AG09309 (cell line): ENCODE results near the gene SH3GLB2.

ENCODE experiments used
- DNase-seq: peaks from one replicate; pipeline ENCODE4 v3.0.0-alpha.2; 2010; ENCODE audit warnings: low read depth
- H3K4me3 ChIP-seq: 2 replicates; pipeline ENCODE4 v1.5.1; 2011; ENCODE audit warnings: mild to moderate bottlenecking, low read depth, low read length, moderate library complexity; ENCODE audit not compliant: control insufficient read depth
- TF ChIP-seq, protein P1 (sequence below): IDR thresholded peaks from 2 replicates; pipeline ENCODE4 v1.5.1; 2011; ENCODE audit warnings: mild to moderate bottlenecking, low read depth, low read length, inconsistent platforms; ENCODE audit not compliant: insufficient read depth, control insufficient read depth; ENCODE audit errors: missing control alignments

SH3GLB2 gene

DNA sequence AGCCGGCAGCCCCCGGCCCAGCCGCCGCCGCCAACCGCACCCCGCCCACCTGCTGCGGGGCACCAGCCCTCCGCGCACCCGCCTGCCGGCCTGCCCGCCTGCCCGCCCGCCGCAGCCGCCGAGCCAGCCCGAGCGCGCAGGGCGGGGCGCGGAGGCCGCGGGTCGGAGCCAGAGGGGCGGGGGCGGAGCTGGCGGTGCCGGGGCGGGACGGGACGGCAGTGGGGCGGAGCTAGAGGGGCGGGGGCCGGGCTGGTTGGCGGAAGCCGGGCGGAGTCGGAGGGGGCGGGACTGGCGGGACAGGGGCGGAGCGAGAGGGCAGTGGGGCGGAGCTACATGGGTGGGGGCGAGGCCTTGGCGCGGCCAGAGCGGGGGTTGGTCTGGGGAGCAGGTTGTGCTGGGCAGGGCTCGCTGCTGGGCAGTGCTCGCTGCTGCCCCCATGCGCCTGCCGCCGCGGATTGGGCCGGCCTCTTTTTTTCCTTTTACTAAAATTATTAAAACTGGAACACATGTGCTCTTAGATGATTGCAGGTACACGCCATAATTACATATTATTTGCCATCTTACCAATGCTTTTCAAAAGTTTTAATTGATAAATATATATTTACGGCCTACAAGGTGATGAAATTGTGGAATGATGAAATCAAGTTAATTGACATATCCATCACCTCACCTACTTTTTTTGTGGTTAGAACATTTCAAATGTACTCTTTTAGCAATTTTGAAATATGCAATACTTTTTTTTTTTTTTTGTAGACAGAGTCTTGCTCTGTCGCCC lies at the start of gene SH3GLB2:
Gene SH3GLB2 (minus strand): TSS at position 140 of the 775 bp plus-strand sequence. CDS start 177 bp downstream, outside the sequence.
- peak; percentile 78 for DNase-seq
- TF ChIP-seq, protein P1, sequence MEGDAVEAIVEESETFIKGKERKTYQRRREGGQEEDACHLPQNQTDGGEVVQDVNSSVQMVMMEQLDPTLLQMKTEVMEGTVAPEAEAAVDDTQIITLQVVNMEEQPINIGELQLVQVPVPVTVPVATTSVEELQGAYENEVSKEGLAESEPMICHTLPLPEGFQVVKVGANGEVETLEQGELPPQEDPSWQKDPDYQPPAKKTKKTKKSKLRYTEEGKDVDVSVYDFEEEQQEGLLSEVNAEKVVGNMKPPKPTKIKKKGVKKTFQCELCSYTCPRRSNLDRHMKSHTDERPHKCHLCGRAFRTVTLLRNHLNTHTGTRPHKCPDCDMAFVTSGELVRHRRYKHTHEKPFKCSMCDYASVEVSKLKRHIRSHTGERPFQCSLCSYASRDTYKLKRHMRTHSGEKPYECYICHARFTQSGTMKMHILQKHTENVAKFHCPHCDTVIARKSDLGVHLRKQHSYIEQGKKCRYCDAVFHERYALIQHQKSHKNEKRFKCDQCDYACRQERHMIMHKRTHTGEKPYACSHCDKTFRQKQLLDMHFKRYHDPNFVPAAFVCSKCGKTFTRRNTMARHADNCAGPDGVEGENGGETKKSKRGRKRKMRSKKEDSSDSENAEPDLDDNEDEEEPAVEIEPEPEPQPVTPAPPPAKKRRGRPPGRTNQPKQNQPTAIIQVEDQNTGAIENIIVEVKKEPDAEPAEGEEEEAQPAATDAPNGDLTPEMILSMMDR = peak; percentile 80
- H3K4me3 ChIP-seq = peak within 1 kb of the TSS; percentile 77

DNA sequence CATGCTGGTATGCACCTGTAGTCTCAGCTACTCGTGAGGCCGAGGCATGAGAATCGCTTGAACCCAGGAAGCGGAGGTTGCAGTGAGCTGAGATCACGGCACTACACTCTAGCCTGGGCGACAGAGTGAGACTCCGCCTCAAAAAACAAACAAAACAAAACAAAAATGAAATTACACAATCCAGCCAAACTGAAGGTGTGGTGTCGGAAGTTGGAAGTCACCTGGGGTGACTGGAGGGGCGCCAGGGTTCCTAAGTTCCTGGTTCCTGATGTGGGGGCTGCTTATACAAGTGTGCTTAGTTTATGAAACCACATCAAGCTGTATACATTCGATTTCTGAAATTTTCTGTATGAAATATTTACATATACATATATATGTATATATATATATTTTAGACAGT lies 49.1 kb upstream of the SH3GLB2 start:
- H3K4me3 ChIP-seq = no peak overlapping the region
- TF ChIP-seq, protein P1 = no peak
- no peak for DNase-seq

DNA sequence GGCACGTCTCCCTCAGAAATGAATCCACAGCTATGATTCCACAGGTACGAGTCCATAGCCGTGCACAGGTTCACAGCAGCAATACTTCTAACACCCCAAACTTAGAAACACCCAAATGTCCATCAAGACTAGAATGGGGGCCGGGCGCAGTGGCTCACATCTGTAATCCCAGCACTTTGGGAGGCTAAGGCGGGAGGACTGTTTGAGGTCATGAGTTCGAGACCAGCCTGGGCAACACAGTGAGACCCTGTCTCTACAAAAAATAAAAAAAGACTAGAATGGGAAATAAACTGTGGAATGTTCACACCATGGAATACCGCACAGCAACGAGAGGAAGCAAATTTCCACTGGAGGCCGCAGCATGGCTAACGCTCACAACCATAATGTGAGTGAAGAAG lies 48.5 kb upstream of the SH3GLB2 start:
- no peak for DNase-seq
- TF ChIP-seq, protein P1 = no peak
- H3K4me3 ChIP-seq = no peak overlapping the region

DNA sequence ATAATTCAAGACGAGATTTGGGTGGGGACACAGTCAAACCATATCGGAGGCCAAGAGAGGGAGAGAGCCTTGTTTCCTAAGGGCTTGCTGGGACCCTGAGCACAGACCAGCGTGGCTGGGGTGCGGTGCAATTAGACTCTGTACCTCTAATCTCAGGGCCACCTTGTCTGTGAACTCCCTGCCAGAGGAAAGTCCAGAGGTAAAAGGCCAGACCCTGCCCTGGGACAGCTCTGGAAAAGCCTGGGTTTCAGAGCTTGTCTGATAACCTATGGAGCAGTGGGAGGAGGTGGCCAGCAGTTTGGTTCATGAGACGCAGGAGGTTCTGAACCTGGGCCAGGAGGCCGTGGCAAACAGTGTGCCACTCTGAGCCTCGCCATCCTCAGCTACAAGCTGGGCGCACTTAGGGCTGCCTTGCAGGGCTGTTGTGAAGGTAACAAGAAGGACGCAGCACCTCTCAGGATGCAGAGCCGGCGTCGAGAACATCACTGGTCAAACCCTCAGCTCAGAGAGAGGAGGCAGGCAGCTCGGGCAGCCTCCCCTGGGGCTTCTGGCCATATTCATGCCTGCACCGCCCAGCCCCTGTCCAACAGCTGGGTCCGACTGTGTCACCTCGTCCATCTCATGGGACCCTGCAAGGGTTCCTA lies 48.0 kb upstream of the SH3GLB2 start:
- H3K4me3 ChIP-seq = no peak overlapping the region
- TF ChIP-seq, protein P1 = no peak
- no peak for DNase-seq

DNA sequence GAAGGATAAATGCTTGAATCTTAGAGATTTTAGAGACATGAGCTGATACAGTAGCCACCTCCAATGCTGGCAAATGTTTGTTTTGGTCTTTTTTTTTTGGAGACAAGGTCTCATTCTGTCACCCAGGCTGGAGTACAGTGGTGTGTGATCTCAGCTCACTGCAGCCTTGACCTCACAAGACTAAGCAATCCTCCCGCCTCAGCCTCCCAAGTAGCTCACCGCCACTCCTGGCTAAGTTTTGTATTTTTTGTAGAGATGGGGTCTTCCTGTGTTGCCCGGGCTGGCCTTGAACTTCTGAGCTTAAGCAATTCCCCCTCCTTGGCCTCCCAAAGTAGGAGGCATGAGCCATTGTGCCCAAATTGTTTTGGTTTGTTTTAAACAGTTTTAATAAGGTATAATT lies 46.0 kb upstream of the SH3GLB2 start:
- DNase-seq = no peak
- no peak overlapping the region for H3K4me3 ChIP-seq

DNA sequence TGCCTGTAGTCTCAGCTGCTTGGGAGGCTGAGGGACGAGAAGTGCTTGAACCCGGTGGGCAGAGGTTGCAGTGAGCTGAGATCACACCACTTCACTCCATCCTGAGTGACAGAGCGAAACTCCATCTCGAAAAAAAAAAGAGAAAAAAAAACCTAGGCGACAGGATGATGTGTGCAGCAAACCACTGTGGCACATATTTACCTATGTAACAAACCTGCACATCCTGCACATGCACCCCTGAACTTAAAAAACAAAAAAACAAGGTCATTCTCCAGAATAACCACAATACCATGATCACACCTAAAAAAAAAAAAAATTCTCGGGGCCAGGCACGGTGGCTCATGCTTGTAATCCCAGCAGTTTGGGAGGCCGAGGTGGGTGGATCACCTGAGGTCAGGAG lies 45.3 kb upstream of the SH3GLB2 start:
- TF ChIP-seq, protein P1 = no peak
- H3K4me3 ChIP-seq = no peak overlapping the region
- no peak for DNase-seq

More for the DNA sequence above, 46.0 kb upstream of the SH3GLB2 start:
- TF ChIP-seq, protein P1 = no peak
